Right atrium auricular region (tissue), 2 donors: ENCODE measurements around the gene PTPN14. TPM values are rescaled to one million over a fixed set of nuclear protein-coding genes. Genes with fewer than 3 reads are reported as not detected.

Experiments used
- DNase-seq: peaks from one replicate; pipeline ENCODE4 v3.0.0-alpha.2; 2019; ENCODE audit warnings: low spot score
- H3K27ac ChIP-seq, 2 donors: fragments of 200-600 bp; sonication (generic); 1 replicate in 1 of 2; 2 replicates in 1 of 2; pipeline ENCODE4 v1.5.1; 2016 to 2019
- H3K27me3 ChIP-seq, 2 donors: fragments of 200-600 bp; sonication (generic); one replicate each; pipeline versions ENCODE4 v1.5.1 to v1.6.0; 2017 to 2019
- H3K36me3 ChIP-seq: fragments of 200-600 bp; sonication (generic); one replicate; pipeline ENCODE4 v1.5.1; 2016
- H3K4me1 ChIP-seq, 2 donors: fragments of 200-600 bp; sonication (generic); one replicate each; pipeline versions ENCODE4 v1.5.1 to v1.6.0; 2017 to 2019
- H3K4me3 ChIP-seq, 2 donors: fragments of 200-600 bp; sonication (generic); 1 replicate in 1 of 2; 2 replicates in 1 of 2; pipeline ENCODE4 v1.5.1; 2017 to 2019; ENCODE audit warnings: mild to moderate bottlenecking in 1 of 2, moderate library complexity in 1 of 2
- H3K9me3 ChIP-seq, 2 donors: fragments of 200-600 bp; sonication (generic); one replicate each; pipeline ENCODE4 v1.5.1; 2019
- total RNA-seq, 2 donors: library from RNA; depleted of rRNA; stranded (reverse); fragments of >200 nt; gene quantifications; one replicate each; pipeline ENCODE4 v1.1.0, GENCODE V29; 2016
- TF ChIP-seq, protein P1 (sequence below), 2 donors: fragments of 200-600 bp; sonication (generic); IDR thresholded peaks; one replicate each; pipeline ENCODE4 v1.5.1; 2019; ENCODE audit warnings: antibody characterized with exemption in 2 of 2

PTPN14 gene
- total RNA-seq, 2 donors from 2014 or later = 8.4 to 27.2 TPM

DNA sequence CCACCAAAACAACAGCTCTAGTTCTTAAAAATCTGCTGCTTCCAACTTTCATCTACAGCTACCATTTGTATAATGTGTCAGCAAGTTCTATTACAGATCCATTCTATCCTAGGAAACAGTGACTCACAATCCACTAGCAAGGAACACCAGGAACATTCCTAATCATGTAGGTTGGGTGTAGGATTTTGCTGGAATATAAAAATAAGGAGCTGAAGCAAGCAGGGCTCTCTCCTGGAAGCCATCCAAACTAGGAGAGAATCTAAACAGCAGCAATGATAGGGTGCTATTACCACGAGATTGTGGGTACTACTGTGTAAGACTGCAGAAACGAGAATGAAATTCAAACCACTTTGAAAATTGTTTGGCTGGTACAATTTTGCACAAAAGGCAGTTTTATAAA is 135.0 kb downstream of the PTPN14 start:
- no peaks in the 10 kb centered on the region for H3K36me3 ChIP-seq
- TF ChIP-seq, protein P1, sequence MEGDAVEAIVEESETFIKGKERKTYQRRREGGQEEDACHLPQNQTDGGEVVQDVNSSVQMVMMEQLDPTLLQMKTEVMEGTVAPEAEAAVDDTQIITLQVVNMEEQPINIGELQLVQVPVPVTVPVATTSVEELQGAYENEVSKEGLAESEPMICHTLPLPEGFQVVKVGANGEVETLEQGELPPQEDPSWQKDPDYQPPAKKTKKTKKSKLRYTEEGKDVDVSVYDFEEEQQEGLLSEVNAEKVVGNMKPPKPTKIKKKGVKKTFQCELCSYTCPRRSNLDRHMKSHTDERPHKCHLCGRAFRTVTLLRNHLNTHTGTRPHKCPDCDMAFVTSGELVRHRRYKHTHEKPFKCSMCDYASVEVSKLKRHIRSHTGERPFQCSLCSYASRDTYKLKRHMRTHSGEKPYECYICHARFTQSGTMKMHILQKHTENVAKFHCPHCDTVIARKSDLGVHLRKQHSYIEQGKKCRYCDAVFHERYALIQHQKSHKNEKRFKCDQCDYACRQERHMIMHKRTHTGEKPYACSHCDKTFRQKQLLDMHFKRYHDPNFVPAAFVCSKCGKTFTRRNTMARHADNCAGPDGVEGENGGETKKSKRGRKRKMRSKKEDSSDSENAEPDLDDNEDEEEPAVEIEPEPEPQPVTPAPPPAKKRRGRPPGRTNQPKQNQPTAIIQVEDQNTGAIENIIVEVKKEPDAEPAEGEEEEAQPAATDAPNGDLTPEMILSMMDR (IDR thresholded peaks at IDR 0.05) = no peak
- no peaks in the 10 kb centered on the region for H3K9me3 ChIP-seq
- H3K4me1 ChIP-seq = peaks cover 0 to 36% of the 10 kb centered on the region in 2 donors
- no peak overlapping the region for H3K4me3 ChIP-seq
- no peak for DNase-seq
- H3K27ac ChIP-seq = peak overlapping the region in 1 of 2 donors; percentile 41
- no peaks in the 10 kb centered on the region for H3K27me3 ChIP-seq

DNA sequence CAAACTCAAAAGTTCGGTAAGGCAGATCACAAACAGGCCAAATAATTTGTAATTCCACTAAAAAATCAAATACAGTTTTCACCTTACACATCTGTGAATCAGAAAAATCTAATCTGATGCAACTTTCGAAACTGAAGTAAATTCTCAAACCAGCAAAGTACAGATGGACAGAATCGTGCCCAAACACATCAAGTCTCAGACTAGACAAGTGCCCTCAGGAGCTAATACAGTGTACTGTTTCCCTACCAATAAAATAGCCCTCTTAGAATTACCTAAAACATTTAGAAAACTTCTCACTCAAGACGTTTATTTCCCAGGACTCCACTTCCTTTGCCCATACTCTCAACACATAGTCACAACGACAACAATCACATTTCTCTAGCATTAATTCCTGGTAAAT is 136.3 kb downstream of the PTPN14 start:
- H3K4me3 ChIP-seq = no peak overlapping the region
- no peaks in the 10 kb centered on the region for H3K27me3 ChIP-seq
- no peaks in the 10 kb centered on the region for H3K9me3 ChIP-seq
- no peak overlapping the region for H3K27ac ChIP-seq
- TF ChIP-seq, protein P1 (IDR thresholded peaks at IDR 0.05) = no peak
- peaks cover 0 to 36% of the 10 kb centered on the region in 2 donors for H3K4me1 ChIP-seq
- H3K36me3 ChIP-seq = no peaks in the 10 kb centered on the region
- no peak for DNase-seq

GRCh38 chr1:214414691-214415090 is 136.7 kb downstream of the PTPN14 start:
- no peak for DNase-seq
- Histone ChIP-seq H3K36me3 (no peaks in the 10 kb centered on the region), H3K9me3 (no peaks in the 10 kb centered on the region), H3K27ac (no peak overlapping the region), H3K4me1 (peaks cover 0 to 32% of the 10 kb centered on the region in 2 donors), H3K4me3 (no peak overlapping the region), H3K27me3 (no peaks in the 10 kb centered on the region)
- TF ChIP-seq, protein P1 (IDR thresholded peaks at IDR 0.05) = no peak

GRCh38 chr1:214413315-214413714 is 138.1 kb downstream of the PTPN14 start:
- Histone ChIP-seq H3K4me1 (peaks cover 0 to 18% of the 10 kb centered on the region in 2 donors), H3K27me3 (no peaks in the 10 kb centered on the region), H3K27ac (no peak overlapping the region), H3K4me3 (no peak overlapping the region), H3K36me3 (no peaks in the 10 kb centered on the region), H3K9me3 (no peaks in the 10 kb centered on the region)
- no peak for DNase-seq
- TF ChIP-seq, protein P1 (IDR thresholded peaks at IDR 0.05) = no peak

GRCh38 chr1:214404571-214405213 is 146.7 kb downstream of the PTPN14 start:
- no peaks in the 10 kb centered on the region for H3K27me3 ChIP-seq
- no peaks in the 10 kb centered on the region for H3K36me3 ChIP-seq
- no peak for DNase-seq
- no peak overlapping the region for H3K27ac ChIP-seq
- no peak overlapping the region for H3K4me3 ChIP-seq
- no peaks in the 10 kb centered on the region for H3K9me3 ChIP-seq
- TF ChIP-seq, protein P1 (IDR thresholded peaks at IDR 0.05) = no peak
- H3K4me1 ChIP-seq = peaks cover 0 to 3% of the 10 kb centered on the region in 2 donors

DNA sequence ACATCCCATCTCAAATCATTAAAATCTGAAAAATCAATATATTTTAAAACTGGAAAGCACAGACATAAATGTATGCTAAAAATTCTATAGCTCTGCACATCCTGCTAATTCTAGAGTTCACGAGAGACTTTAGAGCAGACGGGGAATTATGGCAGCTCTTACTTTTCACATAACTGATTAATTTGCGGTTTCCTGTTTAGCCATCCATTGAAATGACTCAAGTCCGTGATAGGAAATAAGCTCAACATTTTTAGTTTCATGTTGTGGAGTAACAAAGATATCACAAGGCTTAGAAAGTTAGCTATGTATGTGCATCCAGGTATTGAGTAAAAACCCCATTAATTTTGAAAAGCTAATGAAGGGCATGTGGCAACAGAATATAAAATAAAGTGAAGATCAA is 147.2 kb downstream of the PTPN14 start:
- Histone ChIP-seq H3K9me3 (no peaks in the 10 kb centered on the region), H3K36me3 (no peaks in the 10 kb centered on the region), H3K27me3 (no peaks in the 10 kb centered on the region), H3K4me1 (peaks cover 0 to 3% of the 10 kb centered on the region in 2 donors), H3K4me3 (no peak overlapping the region), H3K27ac (no peak overlapping the region)
- TF ChIP-seq, protein P1 (IDR thresholded peaks at IDR 0.05) = no peak
- no peak for DNase-seq
